ENCODE results near the gene DLGAP1.

- no peak for TF ChIP-seq CTCF (IDR thresholded peaks at IDR 0.05; ENCODE audit: low read depth, low read length)
- no peak for TF ChIP-seq MAX (IDR thresholded peaks at IDR 0.05; ENCODE audit: low read depth, low read length)
- no peak for TF ChIP-seq POLR2A (IDR thresholded peaks at IDR 0.05; ENCODE audit: extremely low read depth, insufficient read length)
- no peak for TF ChIP-seq MYC (IDR thresholded peaks at IDR 0.05; ENCODE audit: low read depth, low read length)
Measured at GRCh38 chr18:3979024-3979423, 476.1 kb downstream of the DLGAP1 start.

All from NB4 (cell line).